ENCODE measurements around the gene TRIO. TPM values are rescaled to one million over a fixed set of nuclear protein-coding genes. Genes with fewer than 3 reads are reported as not detected.

TRIO gene
- total RNA-seq, 5 donors from 2014 or later (not counting 1 experiment from before 2014, with no cell fraction given) = 6.2 to 31.1 (median 11.8) TPM

- Histone ChIP-seq H3K27me3 (replicated peaks in 1 of 2; ENCODE audit: control insufficient read depth in 2 of 2, extremely low read depth in 1 of 2, insufficient read depth in 2 of 2, low read length in 1 of 2) (peaks cover 0 to 4% of the 10 kb centered on the region in 2 experiments), H3K36me3 (ENCODE audit: control insufficient read depth in 2 of 2, extremely low read depth in 1 of 2, insufficient read depth in 1 of 2, low read length in 1 of 2) (no peaks in the 10 kb centered on the region), H3K27ac (ENCODE audit: low read length) (no peak overlapping the region), H3K4me3 (ENCODE audit: control insufficient read depth in 1 of 2, extremely low read depth in 1 of 2, low read length in 1 of 2) (no peak overlapping the region), H3K9me3 (no peaks in the 10 kb centered on the region), H3K4me1 (ENCODE audit: control insufficient read depth in 1 of 2, extremely low read depth in 1 of 2, insufficient read depth in 2 of 2, low read length in 2 of 2) (no peaks in the 10 kb centered on the region)
- peaks cover 0 to 3% of the 10 kb centered on the region in 2 donors for H3K27me3 Mint-ChIP-seq
- POLR2A ChIA-PET = no interaction called here
- DNase-seq = no peak
- no peaks in the 10 kb centered on the region for H3K36me3 Mint-ChIP-seq
- no peak for ATAC-seq (replicated peaks in 1 of 4)
- no peak overlapping the region for H3K4me3 Mint-ChIP-seq
- CTCF ChIA-PET = no interaction called here
- H3K9me3 Mint-ChIP-seq = no peaks in the 10 kb centered on the region
- H3K4me1 Mint-ChIP-seq = no peaks in the 10 kb centered on the region
- H3K27ac Mint-ChIP-seq = no peak overlapping the region
- WGBS (ENCODE audit: insufficient coverage) = 67% methylated on average over 1 of the region's 4 CpGs
Observed at GRCh38 chr5:14313986-14314690, 171.0 kb downstream of the TRIO start.

GRCh38 chr5:14316471-14316870 is 173.3 kb downstream of the TRIO start:
- ChIA-PET POLR2A (interaction anchor here in 1 of 2 donors (0.7 kb wide), 1 partner anchor 25 kb away, joined by 3 read pairs; no protein-coding TSS in a partner anchor), CTCF (interaction anchor here in 1 of 2 donors (0.6 kb wide), 1 partner anchor 132 kb away, joined by 3 read pairs; no protein-coding TSS in a partner anchor)
- peaks cover 3 to 5% of the 10 kb centered on the region in 2 donors for H3K27me3 Mint-ChIP-seq
- no peak overlapping the region for H3K4me3 ChIP-seq (ENCODE audit: control insufficient read depth in 1 of 2, extremely low read depth in 1 of 2, low read length in 1 of 2)
- no peaks in the 10 kb centered on the region for H3K4me1 Mint-ChIP-seq
- no peak overlapping the region for H3K27ac Mint-ChIP-seq
- H3K27me3 ChIP-seq (replicated peaks in 1 of 2; ENCODE audit: control insufficient read depth in 2 of 2, extremely low read depth in 1 of 2, insufficient read depth in 2 of 2, low read length in 1 of 2) = peaks cover 0 to 4% of the 10 kb centered on the region in 2 experiments
- H3K4me3 Mint-ChIP-seq = no peak overlapping the region
- H3K9me3 ChIP-seq = no peaks in the 10 kb centered on the region
- H3K36me3 Mint-ChIP-seq = no peaks in the 10 kb centered on the region
- H3K4me1 ChIP-seq (ENCODE audit: control insufficient read depth in 1 of 2, extremely low read depth in 1 of 2, insufficient read depth in 2 of 2, low read length in 2 of 2) = no peaks in the 10 kb centered on the region
- no peaks in the 10 kb centered on the region for H3K36me3 ChIP-seq (ENCODE audit: control insufficient read depth in 2 of 2, extremely low read depth in 1 of 2, insufficient read depth in 1 of 2, low read length in 1 of 2)
- 78% methylated on average over 12 of the region's 12 CpGs for WGBS (ENCODE audit: insufficient coverage)
- peaks cover 0 to 5% (median 0%) of the 10 kb centered on the region in 3 donors for H3K9me3 Mint-ChIP-seq
- no peak for ATAC-seq (replicated peaks in 1 of 4)
- no peak for DNase-seq
- H3K27ac ChIP-seq (ENCODE audit: low read length) = no peak overlapping the region

GRCh38 chr5:14319102-14319501 is 176.0 kb downstream of the TRIO start:
- no peak for DNase-seq
- no peak overlapping the region for H3K4me3 Mint-ChIP-seq
- H3K27me3 Mint-ChIP-seq = peaks cover 5 to 8% of the 10 kb centered on the region in 2 donors
- 86% methylated on average over 1 of the region's 1 CpG for WGBS (ENCODE audit: insufficient coverage)
- no peak for ATAC-seq (replicated peaks in 1 of 4)
- H3K27me3 ChIP-seq (replicated peaks in 1 of 2; ENCODE audit: control insufficient read depth in 2 of 2, extremely low read depth in 1 of 2, insufficient read depth in 2 of 2, low read length in 1 of 2) = peaks cover 0 to 4% of the 10 kb centered on the region in 2 experiments
- ChIA-PET POLR2A (no interaction called here), CTCF (no interaction called here)
- no peak overlapping the region for H3K27ac ChIP-seq (ENCODE audit: low read length)
- no peak overlapping the region for H3K4me3 ChIP-seq (ENCODE audit: control insufficient read depth in 1 of 2, extremely low read depth in 1 of 2, low read length in 1 of 2)
- H3K9me3 ChIP-seq = no peaks in the 10 kb centered on the region
- no peaks in the 10 kb centered on the region for H3K4me1 ChIP-seq (ENCODE audit: control insufficient read depth in 1 of 2, extremely low read depth in 1 of 2, insufficient read depth in 2 of 2, low read length in 2 of 2)
- H3K4me1 Mint-ChIP-seq = no peaks in the 10 kb centered on the region
- no peak overlapping the region for H3K27ac Mint-ChIP-seq
- H3K36me3 Mint-ChIP-seq = no peaks in the 10 kb centered on the region
- peaks cover 0 to 9% (median 2%) of the 10 kb centered on the region in 3 donors for H3K9me3 Mint-ChIP-seq
- no peaks in the 10 kb centered on the region for H3K36me3 ChIP-seq (ENCODE audit: control insufficient read depth in 2 of 2, extremely low read depth in 1 of 2, insufficient read depth in 1 of 2, low read length in 1 of 2)

GRCh38 chr5:14321936-14322335 is 178.8 kb downstream of the TRIO start:
- H3K4me3 ChIP-seq (ENCODE audit: control insufficient read depth in 1 of 2, extremely low read depth in 1 of 2, low read length in 1 of 2) = no peak overlapping the region
- no peaks in the 10 kb centered on the region for H3K4me1 ChIP-seq (ENCODE audit: control insufficient read depth in 1 of 2, extremely low read depth in 1 of 2, insufficient read depth in 2 of 2, low read length in 2 of 2)
- Mint-ChIP-seq H3K4me3 (no peak overlapping the region), H3K27ac (no peak overlapping the region), H3K4me1 (no peaks in the 10 kb centered on the region), H3K36me3 (no peaks in the 10 kb centered on the region), H3K9me3 (peaks cover 0 to 9% (median 2%) of the 10 kb centered on the region in 3 donors), H3K27me3 (peaks cover 5 to 8% of the 10 kb centered on the region in 2 donors)
- 75% methylated on average over 3 of the region's 3 CpGs for WGBS (ENCODE audit: insufficient coverage)
- DNase-seq (no peak), ATAC-seq (replicated peaks in 1 of 4) (no peak)
- POLR2A ChIA-PET = no interaction called here
- H3K36me3 ChIP-seq (ENCODE audit: control insufficient read depth in 2 of 2, extremely low read depth in 1 of 2, insufficient read depth in 1 of 2, low read length in 1 of 2) = no peaks in the 10 kb centered on the region
- CTCF ChIA-PET = interaction anchor here in 1 of 2 donors (1.4 kb wide), 1 partner anchor 12 kb away, joined by 4 read pairs; no protein-coding TSS in a partner anchor
- H3K27me3 ChIP-seq (replicated peaks in 1 of 2; ENCODE audit: control insufficient read depth in 2 of 2, extremely low read depth in 1 of 2, insufficient read depth in 2 of 2, low read length in 1 of 2) = no peaks in the 10 kb centered on the region
- no peak overlapping the region for H3K27ac ChIP-seq (ENCODE audit: low read length)
- H3K9me3 ChIP-seq = no peaks in the 10 kb centered on the region

- H3K9me3 ChIP-seq = no peaks in the 10 kb centered on the region
- H3K27me3 Mint-ChIP-seq = peaks cover 5 to 8% of the 10 kb centered on the region in 2 donors
- H3K9me3 Mint-ChIP-seq = peaks cover 0 to 9% (median 2%) of the 10 kb centered on the region in 3 donors
- no peak overlapping the region for H3K4me3 Mint-ChIP-seq
- WGBS (ENCODE audit: insufficient coverage) = no CpG with 5 or more reads among the region's 4 CpGs
- no peaks in the 10 kb centered on the region for H3K4me1 Mint-ChIP-seq
- no peak overlapping the region for H3K27ac ChIP-seq (ENCODE audit: low read length)
- no peaks in the 10 kb centered on the region for H3K36me3 ChIP-seq (ENCODE audit: control insufficient read depth in 2 of 2, extremely low read depth in 1 of 2, insufficient read depth in 1 of 2, low read length in 1 of 2)
- POLR2A ChIA-PET = no interaction called here
- H3K27ac Mint-ChIP-seq = no peak overlapping the region
- DNase-seq (no peak), ATAC-seq (replicated peaks in 1 of 4) (no peak)
- no peaks in the 10 kb centered on the region for H3K27me3 ChIP-seq (replicated peaks in 1 of 2; ENCODE audit: control insufficient read depth in 2 of 2, extremely low read depth in 1 of 2, insufficient read depth in 2 of 2, low read length in 1 of 2)
- H3K4me3 ChIP-seq (ENCODE audit: control insufficient read depth in 1 of 2, extremely low read depth in 1 of 2, low read length in 1 of 2) = no peak overlapping the region
- H3K4me1 ChIP-seq (ENCODE audit: control insufficient read depth in 1 of 2, extremely low read depth in 1 of 2, insufficient read depth in 2 of 2, low read length in 2 of 2) = no peaks in the 10 kb centered on the region
- CTCF ChIA-PET = no interaction called here
- no peaks in the 10 kb centered on the region for H3K36me3 Mint-ChIP-seq
Observed at GRCh38 chr5:14322437-14323187, 179.5 kb downstream of the TRIO start.

- CTCF ChIA-PET = no interaction called here
- POLR2A ChIA-PET = no interaction called here
Observed at GRCh38 chr5:14323466-14323865, 180.3 kb downstream of the TRIO start.

More at GRCh38 chr5:14323466-14323865, 180.3 kb downstream of the TRIO start:
- Mint-ChIP-seq H3K27ac (no peak overlapping the region), H3K4me1 (no peaks in the 10 kb centered on the region), H3K36me3 (no peaks in the 10 kb centered on the region), H3K27me3 (peaks cover 5 to 6% of the 10 kb centered on the region in 2 donors), H3K4me3 (no peak overlapping the region), H3K9me3 (peaks cover 0 to 9% (median 2%) of the 10 kb centered on the region in 3 donors)
- no peaks in the 10 kb centered on the region for H3K36me3 ChIP-seq (ENCODE audit: control insufficient read depth in 2 of 2, extremely low read depth in 1 of 2, insufficient read depth in 1 of 2, low read length in 1 of 2)
- H3K4me3 ChIP-seq (ENCODE audit: control insufficient read depth in 1 of 2, extremely low read depth in 1 of 2, low read length in 1 of 2) = no peak overlapping the region
- DNase-seq (no peak), ATAC-seq (replicated peaks in 1 of 4) (no peak)
- H3K27ac ChIP-seq (ENCODE audit: low read length) = no peak overlapping the region
- no peaks in the 10 kb centered on the region for H3K9me3 ChIP-seq
- H3K4me1 ChIP-seq (ENCODE audit: control insufficient read depth in 1 of 2, extremely low read depth in 1 of 2, insufficient read depth in 2 of 2, low read length in 2 of 2) = no peaks in the 10 kb centered on the region
- no peaks in the 10 kb centered on the region for H3K27me3 ChIP-seq (replicated peaks in 1 of 2; ENCODE audit: control insufficient read depth in 2 of 2, extremely low read depth in 1 of 2, insufficient read depth in 2 of 2, low read length in 1 of 2)
- 85% methylated on average over 3 of the region's 7 CpGs for WGBS (ENCODE audit: insufficient coverage)

Data from T-cell (primary cell).